ENCODE data around the gene SMARCA4. TPM values are rescaled to one million over a fixed set of nuclear protein-coding genes. Genes with fewer than 3 reads are reported as not detected.

The SMARCA4 gene
- total and polyA plus RNA-seq, 4 donors = 15.9 to 35.4 (median 22.5) TPM

DNA sequence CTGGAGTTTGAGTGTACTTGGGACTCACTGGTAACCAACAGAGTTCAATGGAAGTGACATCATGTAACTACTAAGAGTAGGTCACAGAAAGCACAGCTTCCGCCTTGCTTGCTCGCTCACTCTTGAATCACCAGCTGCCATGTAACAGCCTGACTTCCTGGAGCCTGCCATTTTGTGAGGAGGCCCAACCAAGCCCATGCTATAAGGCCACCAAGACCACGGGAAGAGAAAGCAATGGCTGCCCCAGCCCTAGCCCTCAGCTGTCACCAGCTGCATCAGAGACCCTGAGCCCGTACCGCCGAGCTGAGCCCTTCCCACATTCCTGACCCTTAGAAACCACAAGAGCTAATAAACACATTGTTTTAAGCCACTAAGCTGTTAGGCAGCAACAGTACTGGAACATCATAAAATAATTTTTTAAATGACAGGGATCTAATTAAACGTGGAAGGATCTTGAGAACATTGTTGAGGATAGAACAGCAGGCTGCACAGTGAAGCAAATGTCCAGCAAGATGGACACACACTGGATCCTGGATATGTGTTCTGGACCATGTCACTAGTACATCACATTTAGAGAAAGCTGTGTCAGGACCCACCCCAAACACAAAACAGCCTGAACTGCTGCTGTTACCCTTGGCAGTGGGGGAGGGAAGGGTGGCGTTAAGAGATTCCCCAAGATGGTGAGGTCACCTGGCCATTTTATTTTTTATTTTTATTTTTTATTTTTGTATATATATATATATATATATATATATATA lies 106.7 kb downstream of the SMARCA4 start:
- WGBS = 97% methylated on average over 8 of the region's 8 CpGs
- Histone ChIP-seq H3K4me3 (ENCODE audit: low read depth in 1 of 3, low read length in 3 of 3) (no peak overlapping the region), H3K9ac (ENCODE audit: low read depth in 1 of 2, low read length in 2 of 2) (no peak overlapping the region), H3K36me3 (ENCODE audit: control insufficient read depth in 4 of 4, insufficient read depth in 3 of 4, low read depth in 1 of 4, low read length in 3 of 4) (no peaks in the 10 kb centered on the region), H3K27me3 (ENCODE audit: control insufficient read depth in 4 of 4, insufficient read depth in 4 of 4, low read length in 3 of 4) (no peaks in the 10 kb centered on the region), H3K27ac (ENCODE audit: low read depth in 1 of 2, low read length in 2 of 2) (no peak overlapping the region), H3K9me3 (ENCODE audit: control insufficient read depth in 4 of 4, low read length in 3 of 4) (no peaks in the 10 kb centered on the region), H3K4me1 (ENCODE audit: control insufficient read depth in 4 of 4, insufficient read depth in 4 of 4, low read length in 3 of 4) (peaks cover 4 to 22% (median 20%) of the 10 kb centered on the region in 4 donors)
- no peak for DNase-seq (ENCODE audit: low spot score)
- no peak for TF ChIP-seq RAD21 (IDR thresholded peaks at IDR 0.05)
- TF ChIP-seq YY1 (IDR thresholded peaks at IDR 0.05) = no peak
- TF ChIP-seq SP1 (IDR thresholded peaks at IDR 0.05) = no peak
- TF ChIP-seq, protein P1, sequence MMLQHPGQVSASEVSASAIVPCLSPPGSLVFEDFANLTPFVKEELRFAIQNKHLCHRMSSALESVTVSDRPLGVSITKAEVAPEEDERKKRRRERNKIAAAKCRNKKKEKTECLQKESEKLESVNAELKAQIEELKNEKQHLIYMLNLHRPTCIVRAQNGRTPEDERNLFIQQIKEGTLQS (IDR thresholded peaks at IDR 0.05) = no peak

DNA sequence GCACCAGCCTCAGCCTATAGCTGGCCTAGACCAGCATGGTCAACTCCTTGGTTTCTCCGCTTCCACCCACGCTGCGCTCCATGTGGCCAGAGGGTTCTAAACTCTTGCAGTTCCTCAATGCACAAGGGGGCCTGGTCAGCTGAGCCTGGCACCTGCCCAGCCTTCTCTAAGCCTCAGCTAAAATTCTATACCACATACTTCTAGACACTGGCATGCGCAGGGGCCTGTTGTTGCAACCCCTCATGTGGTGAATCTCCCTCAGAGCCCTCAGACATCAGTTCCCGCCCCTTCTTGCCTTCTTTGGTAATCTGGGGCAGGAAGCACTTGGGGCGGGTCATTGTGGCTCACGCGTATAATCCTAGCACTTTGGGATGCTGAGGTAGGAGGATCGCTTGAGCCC lies 108.7 kb downstream of the SMARCA4 start:
- Histone ChIP-seq H3K36me3 (ENCODE audit: control insufficient read depth in 4 of 4, insufficient read depth in 3 of 4, low read depth in 1 of 4, low read length in 3 of 4) (no peaks in the 10 kb centered on the region), H3K27me3 (ENCODE audit: control insufficient read depth in 4 of 4, insufficient read depth in 4 of 4, low read length in 3 of 4) (no peaks in the 10 kb centered on the region), H3K9me3 (ENCODE audit: control insufficient read depth in 4 of 4, low read length in 3 of 4) (no peaks in the 10 kb centered on the region), H3K4me3 (ENCODE audit: low read depth in 1 of 3, low read length in 3 of 3) (no peak overlapping the region), H3K9ac (ENCODE audit: low read depth in 1 of 2, low read length in 2 of 2) (no peak overlapping the region), H3K4me1 (ENCODE audit: control insufficient read depth in 4 of 4, insufficient read depth in 4 of 4, low read length in 3 of 4) (peaks cover 4 to 22% (median 19%) of the 10 kb centered on the region in 4 donors), H3K27ac (ENCODE audit: low read depth in 1 of 2, low read length in 2 of 2) (no peak overlapping the region)
- no peak for TF ChIP-seq FOXA2 (IDR thresholded peaks at IDR 0.05)
- TF ChIP-seq RXRA (IDR thresholded peaks at IDR 0.05) = no peak
- TF ChIP-seq HNF4G (IDR thresholded peaks at IDR 0.05) = no peak
- no peak for TF ChIP-seq FOXA1 (IDR thresholded peaks at IDR 0.05)
- TF ChIP-seq, protein P2, sequence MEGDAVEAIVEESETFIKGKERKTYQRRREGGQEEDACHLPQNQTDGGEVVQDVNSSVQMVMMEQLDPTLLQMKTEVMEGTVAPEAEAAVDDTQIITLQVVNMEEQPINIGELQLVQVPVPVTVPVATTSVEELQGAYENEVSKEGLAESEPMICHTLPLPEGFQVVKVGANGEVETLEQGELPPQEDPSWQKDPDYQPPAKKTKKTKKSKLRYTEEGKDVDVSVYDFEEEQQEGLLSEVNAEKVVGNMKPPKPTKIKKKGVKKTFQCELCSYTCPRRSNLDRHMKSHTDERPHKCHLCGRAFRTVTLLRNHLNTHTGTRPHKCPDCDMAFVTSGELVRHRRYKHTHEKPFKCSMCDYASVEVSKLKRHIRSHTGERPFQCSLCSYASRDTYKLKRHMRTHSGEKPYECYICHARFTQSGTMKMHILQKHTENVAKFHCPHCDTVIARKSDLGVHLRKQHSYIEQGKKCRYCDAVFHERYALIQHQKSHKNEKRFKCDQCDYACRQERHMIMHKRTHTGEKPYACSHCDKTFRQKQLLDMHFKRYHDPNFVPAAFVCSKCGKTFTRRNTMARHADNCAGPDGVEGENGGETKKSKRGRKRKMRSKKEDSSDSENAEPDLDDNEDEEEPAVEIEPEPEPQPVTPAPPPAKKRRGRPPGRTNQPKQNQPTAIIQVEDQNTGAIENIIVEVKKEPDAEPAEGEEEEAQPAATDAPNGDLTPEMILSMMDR (IDR thresholded peaks at IDR 0.05; ENCODE audit: low read depth, low read length, missing input control) = no peak
- TF ChIP-seq, protein P3, sequence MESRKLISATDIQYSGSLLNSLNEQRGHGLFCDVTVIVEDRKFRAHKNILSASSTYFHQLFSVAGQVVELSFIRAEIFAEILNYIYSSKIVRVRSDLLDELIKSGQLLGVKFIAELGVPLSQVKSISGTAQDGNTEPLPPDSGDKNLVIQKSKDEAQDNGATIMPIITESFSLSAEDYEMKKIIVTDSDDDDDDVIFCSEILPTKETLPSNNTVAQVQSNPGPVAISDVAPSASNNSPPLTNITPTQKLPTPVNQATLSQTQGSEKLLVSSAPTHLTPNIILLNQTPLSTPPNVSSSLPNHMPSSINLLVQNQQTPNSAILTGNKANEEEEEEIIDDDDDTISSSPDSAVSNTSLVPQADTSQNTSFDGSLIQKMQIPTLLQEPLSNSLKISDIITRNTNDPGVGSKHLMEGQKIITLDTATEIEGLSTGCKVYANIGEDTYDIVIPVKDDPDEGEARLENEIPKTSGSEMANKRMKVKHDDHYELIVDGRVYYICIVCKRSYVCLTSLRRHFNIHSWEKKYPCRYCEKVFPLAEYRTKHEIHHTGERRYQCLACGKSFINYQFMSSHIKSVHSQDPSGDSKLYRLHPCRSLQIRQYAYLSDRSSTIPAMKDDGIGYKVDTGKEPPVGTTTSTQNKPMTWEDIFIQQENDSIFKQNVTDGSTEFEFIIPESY (IDR thresholded peaks at IDR 0.05) = no peak
- TF ChIP-seq, protein P4, sequence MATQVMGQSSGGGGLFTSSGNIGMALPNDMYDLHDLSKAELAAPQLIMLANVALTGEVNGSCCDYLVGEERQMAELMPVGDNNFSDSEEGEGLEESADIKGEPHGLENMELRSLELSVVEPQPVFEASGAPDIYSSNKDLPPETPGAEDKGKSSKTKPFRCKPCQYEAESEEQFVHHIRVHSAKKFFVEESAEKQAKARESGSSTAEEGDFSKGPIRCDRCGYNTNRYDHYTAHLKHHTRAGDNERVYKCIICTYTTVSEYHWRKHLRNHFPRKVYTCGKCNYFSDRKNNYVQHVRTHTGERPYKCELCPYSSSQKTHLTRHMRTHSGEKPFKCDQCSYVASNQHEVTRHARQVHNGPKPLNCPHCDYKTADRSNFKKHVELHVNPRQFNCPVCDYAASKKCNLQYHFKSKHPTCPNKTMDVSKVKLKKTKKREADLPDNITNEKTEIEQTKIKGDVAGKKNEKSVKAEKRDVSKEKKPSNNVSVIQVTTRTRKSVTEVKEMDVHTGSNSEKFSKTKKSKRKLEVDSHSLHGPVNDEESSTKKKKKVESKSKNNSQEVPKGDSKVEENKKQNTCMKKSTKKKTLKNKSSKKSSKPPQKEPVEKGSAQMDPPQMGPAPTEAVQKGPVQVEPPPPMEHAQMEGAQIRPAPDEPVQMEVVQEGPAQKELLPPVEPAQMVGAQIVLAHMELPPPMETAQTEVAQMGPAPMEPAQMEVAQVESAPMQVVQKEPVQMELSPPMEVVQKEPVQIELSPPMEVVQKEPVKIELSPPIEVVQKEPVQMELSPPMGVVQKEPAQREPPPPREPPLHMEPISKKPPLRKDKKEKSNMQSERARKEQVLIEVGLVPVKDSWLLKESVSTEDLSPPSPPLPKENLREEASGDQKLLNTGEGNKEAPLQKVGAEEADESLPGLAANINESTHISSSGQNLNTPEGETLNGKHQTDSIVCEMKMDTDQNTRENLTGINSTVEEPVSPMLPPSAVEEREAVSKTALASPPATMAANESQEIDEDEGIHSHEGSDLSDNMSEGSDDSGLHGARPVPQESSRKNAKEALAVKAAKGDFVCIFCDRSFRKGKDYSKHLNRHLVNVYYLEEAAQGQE (IDR thresholded peaks at IDR 0.05) = no peak
- no peak for TF ChIP-seq EGR1 (IDR thresholded peaks at IDR 0.05; ENCODE audit: low read depth in 2 of 2)
- TF ChIP-seq, protein P5, sequence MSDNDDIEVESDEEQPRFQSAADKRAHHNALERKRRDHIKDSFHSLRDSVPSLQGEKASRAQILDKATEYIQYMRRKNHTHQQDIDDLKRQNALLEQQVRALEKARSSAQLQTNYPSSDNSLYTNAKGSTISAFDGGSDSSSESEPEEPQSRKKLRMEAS (IDR thresholded peaks at IDR 0.05) = no peak
- TF ChIP-seq JUND (IDR thresholded peaks at IDR 0.05) = no peak
- no peak for TF ChIP-seq NR2F2 (IDR thresholded peaks at IDR 0.05)
- TF ChIP-seq SP1 (IDR thresholded peaks at IDR 0.05) = no peak
- TF ChIP-seq YY1 (IDR thresholded peaks at IDR 0.05) = no peak
- TF ChIP-seq TAF1 (conservative IDR thresholded peaks at IDR 0.05) = no peak
- TF ChIP-seq, protein P1 (IDR thresholded peaks at IDR 0.05) = no peak
- TF ChIP-seq GABPA (IDR thresholded peaks at IDR 0.05 in 1 of 2, conservative IDR thresholded peaks at IDR 0.05 in 1 of 2) = no peak
- no peak for TF ChIP-seq HNF4A (conservative IDR thresholded peaks at IDR 0.05)
- 86% methylated on average over 9 of the region's 9 CpGs for WGBS
- no peak for DNase-seq (ENCODE audit: low spot score)

Data from liver (tissue), 9 donors.